BLaER1 (cell line): ENCODE data around the gene PPFIBP2.

ENCODE experiments used
- H3K27ac ChIP-seq: shearing (Covaris generic); formaldehyde crosslinking; 2 replicates; pipeline ENCODE4 v1.8.1; 2022
- H3K27me3 ChIP-seq: shearing (Covaris generic); formaldehyde crosslinking; 2 replicates; pipeline ENCODE4 v1.8.1; 2022
- H3K36me3 ChIP-seq: shearing (Covaris generic); formaldehyde crosslinking; 2 replicates; pipeline ENCODE4 v1.8.1; 2022
- H3K4me1 ChIP-seq: shearing (Covaris generic); formaldehyde crosslinking; 2 replicates; pipeline ENCODE4 v1.8.1; 2022
- H3K4me2 ChIP-seq: shearing (Covaris generic); formaldehyde crosslinking; 2 replicates; pipeline ENCODE4 v1.8.1; 2022
- H3K4me3 ChIP-seq: shearing (Covaris generic); formaldehyde crosslinking; 2 replicates; pipeline ENCODE4 v1.8.1; 2022
- H3K9ac ChIP-seq: shearing (Covaris generic); formaldehyde crosslinking; 2 replicates; pipeline ENCODE4 v1.8.1; 2022
- H3K9me3 ChIP-seq: shearing (Covaris generic); formaldehyde crosslinking; 2 replicates; pipeline ENCODE4 v1.8.1; 2022
- H4K20me1 ChIP-seq: shearing (Covaris generic); formaldehyde crosslinking; 2 replicates; pipeline ENCODE4 v1.8.1; 2022
- Cebpa-rat ChIP-seq: shearing (Covaris generic); IDR thresholded peaks from 2 replicates; pipeline ENCODE4 v1.8.1; 2022

PPFIBP2 gene

GRCh38 chr11:7687386-7687785, 173.6 kb downstream of the PPFIBP2 start:
- Histone ChIP-seq H3K27ac (no peak overlapping the region), H3K4me2 (no peak overlapping the region), H4K20me1 (no peaks in the 10 kb centered on the region), H3K36me3 (no peaks in the 10 kb centered on the region), H3K27me3 (no peaks in the 10 kb centered on the region), H3K4me3 (no peak overlapping the region), H3K9me3 (no peaks in the 10 kb centered on the region), H3K9ac (no peak overlapping the region), H3K4me1 (no peaks in the 10 kb centered on the region)
- TF ChIP-seq Cebpa-rat: no peak

- TF ChIP-seq Cebpa-rat: no peak
- Histone ChIP-seq H3K9ac (no peak overlapping the region), H3K4me3 (no peak overlapping the region), H3K9me3 (no peaks in the 10 kb centered on the region), H3K4me2 (no peak overlapping the region), H3K27me3 (no peaks in the 10 kb centered on the region), H3K4me1 (no peaks in the 10 kb centered on the region), H3K27ac (no peak overlapping the region), H3K36me3 (no peaks in the 10 kb centered on the region), H4K20me1 (no peaks in the 10 kb centered on the region)
Observed at GRCh38 chr11:7688238-7688826, 174.5 kb downstream of the PPFIBP2 start.

GRCh38 chr11:7689239-7689638, 175.4 kb downstream of the PPFIBP2 start:
- no peak for TF ChIP-seq Cebpa-rat
- no peak overlapping the region for H3K27ac ChIP-seq
- no peaks in the 10 kb centered on the region for H3K36me3 ChIP-seq
- H3K27me3 ChIP-seq: no peaks in the 10 kb centered on the region; the same call in 1 of the 2 replicates
- H3K4me2 ChIP-seq: no peak overlapping the region
- no peak overlapping the region for H3K9ac ChIP-seq
- no peaks in the 10 kb centered on the region for H4K20me1 ChIP-seq
- H3K9me3 ChIP-seq: no peaks in the 10 kb centered on the region
- H3K4me3 ChIP-seq: no peak overlapping the region
- no peaks in the 10 kb centered on the region for H3K4me1 ChIP-seq

- Histone ChIP-seq H3K27ac (no peak overlapping the region), H3K9me3 (no peaks in the 10 kb centered on the region), H3K4me3 (no peak overlapping the region), H3K9ac (no peak overlapping the region), H3K4me2 (no peak overlapping the region), H3K4me1 (no peaks in the 10 kb centered on the region), H3K27me3 (no peaks in the 10 kb centered on the region; the same call in 1 of the 2 replicates), H4K20me1 (no peaks in the 10 kb centered on the region), H3K36me3 (no peaks in the 10 kb centered on the region)
- TF ChIP-seq Cebpa-rat: no peak
Observed at GRCh38 chr11:7690648-7691047, 176.8 kb downstream of the PPFIBP2 start.

GRCh38 chr11:7691759-7692350, 178.1 kb downstream of the PPFIBP2 start:
- no peak overlapping the region for H3K9ac ChIP-seq
- no peak overlapping the region for H3K4me2 ChIP-seq
- no peaks in the 10 kb centered on the region; the same call in 1 of the 2 replicates for H3K27me3 ChIP-seq
- no peaks in the 10 kb centered on the region for H3K4me1 ChIP-seq
- no peaks in the 10 kb centered on the region for H3K36me3 ChIP-seq
- H3K9me3 ChIP-seq: no peaks in the 10 kb centered on the region
- no peak overlapping the region for H3K4me3 ChIP-seq
- no peak overlapping the region for H3K27ac ChIP-seq
- no peak for TF ChIP-seq Cebpa-rat
- no peaks in the 10 kb centered on the region for H4K20me1 ChIP-seq

- no peak overlapping the region for H3K4me2 ChIP-seq
- no peak for TF ChIP-seq Cebpa-rat
Observed at GRCh38 chr11:7692426-7692825, 178.6 kb downstream of the PPFIBP2 start.

GRCh38 chr11:7694235-7694634, 180.4 kb downstream of the PPFIBP2 start:
- H3K4me1 ChIP-seq: no peaks in the 10 kb centered on the region

More at GRCh38 chr11:7692426-7692825, 178.6 kb downstream of the PPFIBP2 start:
- Histone ChIP-seq H4K20me1 (no peaks in the 10 kb centered on the region), H3K9ac (no peak overlapping the region), H3K4me1 (no peaks in the 10 kb centered on the region), H3K27me3 (no peaks in the 10 kb centered on the region; the same call in 1 of the 2 replicates), H3K9me3 (no peaks in the 10 kb centered on the region), H3K4me3 (no peak overlapping the region), H3K36me3 (no peaks in the 10 kb centered on the region), H3K27ac (no peak overlapping the region)

GRCh38 chr11:7696424-7696823, 182.6 kb downstream of the PPFIBP2 start:
- Histone ChIP-seq H3K9ac (no peak overlapping the region), H3K4me2 (no peak overlapping the region), H3K27ac (no peak overlapping the region), H3K36me3 (no peaks in the 10 kb centered on the region), H4K20me1 (no peaks in the 10 kb centered on the region), H3K4me3 (no peak overlapping the region), H3K27me3 (no peaks in the 10 kb centered on the region; the same call in 1 of the 2 replicates), H3K9me3 (no peaks in the 10 kb centered on the region), H3K4me1 (no peaks in the 10 kb centered on the region)
- TF ChIP-seq Cebpa-rat: no peak

More at GRCh38 chr11:7694235-7694634, 180.4 kb downstream of the PPFIBP2 start:
- Histone ChIP-seq H3K4me2 (peak overlapping the region; percentile 33), H3K27me3 (no peaks in the 10 kb centered on the region; the same call in 1 of the 2 replicates), H3K4me3 (no peak overlapping the region), H3K27ac (no peak overlapping the region), H4K20me1 (no peaks in the 10 kb centered on the region), H3K36me3 (no peaks in the 10 kb centered on the region), H3K9me3 (no peaks in the 10 kb centered on the region), H3K9ac (no peak overlapping the region)
- TF ChIP-seq Cebpa-rat: no peak
